Mammary microvascular endothelial cell (primary cell): Measurements from ENCODE around the gene GSTA2. TPM values are rescaled to one million over a fixed set of nuclear protein-coding genes. Genes with fewer than 3 reads are reported as not detected.

Experiments used
- total RNA-seq: library from RNA; depleted of rRNA; stranded (reverse); fragments of >200 nt; gene quantifications from 2 replicates; pipeline ENCODE4 v1.2.3, GENCODE V29; 2015

The GSTA2 gene
- total RNA-seq = not detected in 2 replicates

DNA sequence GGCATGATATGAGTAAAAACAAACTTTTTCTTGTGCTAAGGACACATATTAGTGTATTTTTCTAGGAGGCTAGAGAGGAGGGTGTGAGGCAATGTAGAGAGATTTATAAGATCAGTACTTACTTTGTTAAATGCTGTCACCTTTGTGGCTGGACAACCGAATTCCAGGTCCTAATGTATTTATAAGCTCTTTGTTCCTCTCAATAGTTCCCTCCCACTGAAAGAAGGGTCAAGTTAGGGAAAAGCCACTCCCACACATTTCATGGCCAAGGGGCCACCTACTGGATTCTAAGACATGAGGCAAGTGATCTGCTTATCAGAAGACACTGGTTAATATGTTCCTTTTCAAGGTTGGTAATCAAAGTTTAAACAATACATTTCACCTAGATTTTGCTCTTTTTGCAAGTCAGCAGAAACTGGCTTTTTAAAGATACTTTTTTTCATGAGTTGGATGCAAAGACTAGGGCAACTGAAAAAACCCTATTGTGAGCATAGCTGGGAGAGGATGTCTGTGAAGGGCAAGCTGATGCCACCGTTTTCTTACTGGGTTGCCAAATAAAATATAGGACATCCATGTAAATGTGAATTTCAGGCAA, at the start of gene GSTA2:
Gene GSTA2, minus strand, starts transcription at position 154 of the 595 bp plus-strand sequence. CDS start 5,528 bp downstream, outside the sequence.

GRCh38 chr6:52803668-52804255, 40.5 kb upstream of the GSTA2 start, which contains the start of gene GSTA1:
TSS of gene GSTA1 (minus strand) at chr6:52803816. CDS start at chr6:52799267, 4,549 bp downstream.

Other genes with a start within 250 kb of the GSTA2 start
- gene TRAM2, start 186.4 kb downstream of the GSTA2 start, total RNA-seq = 61.4 and 62.4 TPM in 2 replicates
- 39.9 and 52.3 TPM in 2 replicates for gene TMEM14A, start 92.4 kb downstream of the GSTA2 start, total RNA-seq
- gene GSTA1, start 40.3 kb upstream of the GSTA2 start, total RNA-seq = not detected in 2 replicates
- not detected in 2 replicates for gene GSTA5, start 77.3 kb upstream of the GSTA2 start, total RNA-seq
- not detected in 2 replicates for gene GSTA3, start 146.2 kb upstream of the GSTA2 start, total RNA-seq
- gene GSTA4, start 231.8 kb upstream of the GSTA2 start, total RNA-seq = 21.2 and 23.8 TPM in 2 replicates